Esophagus squamous epithelium (tissue), 4 donors: ENCODE data around the gene ILF3.

ENCODE experiments used
- CTCF ChIP-seq, 6 experiments: fragments of 450-650 bp in 4 of 6; fragments of 200-600 bp in 2 of 6; sonication (generic) in 2 of 6; IDR thresholded peaks; one replicate each; pipeline ENCODE4 v1.5.1; 2016 to 2019; ENCODE audit warnings: antibody characterized with exemption in 6 of 6, mild to moderate bottlenecking in 4 of 6, moderate library complexity in 4 of 6
- POLR2A ChIP-seq, 4 donors: fragments of 450-650 bp; IDR thresholded peaks; one replicate each; pipeline ENCODE4 v1.6.1; 2017; ENCODE audit warnings: antibody characterized with exemption in 4 of 4, mild to moderate bottlenecking in 4 of 4, moderate library complexity in 3 of 4

GRCh38 chr19:10653732-10654609 is at the start of gene ILF3:
- TF ChIP-seq CTCF (IDR thresholded peaks at IDR 0.05) (peak in 1 of 6 experiments; percentile 33), POLR2A (IDR thresholded peaks at IDR 0.05) (peak in 3 of 4 donors; percentile 95 to 98 (median 95))
